Activated T-cell treated with anti-CD3 and anti-CD28 coated beads for 24 hours (primary cell): ENCODE results near the gene VPS13D.

Experiments used
- DNase-seq: peaks from one replicate; pipeline ENCODE4 v3.0.0-alpha.2; 2020; ENCODE audit warnings: low read depth

The VPS13D gene

DNA sequence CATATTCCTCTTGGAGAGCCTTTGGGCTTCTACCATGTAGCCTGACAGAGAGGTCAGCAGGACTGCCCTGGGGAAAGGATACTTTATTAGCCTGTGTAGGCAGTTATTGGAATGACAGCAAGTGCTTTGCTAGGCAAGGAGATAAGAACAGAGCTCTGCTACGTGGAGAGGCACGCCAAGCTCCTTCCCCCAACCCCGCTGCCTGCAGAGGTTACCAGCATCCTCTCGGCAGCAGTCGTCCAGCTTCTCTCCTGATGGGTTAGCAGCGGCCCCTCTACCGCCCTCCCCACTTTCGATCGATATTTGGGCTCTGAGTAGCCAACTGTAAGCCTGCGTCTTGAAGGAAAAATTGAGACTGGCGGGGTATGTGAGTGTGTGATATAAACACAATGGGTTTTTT lies 265.9 kb downstream of the VPS13D start:
- DNase-seq: no peak

GRCh38 chr1:12496154-12496961 lies 266.5 kb downstream of the VPS13D start:
- DNase-seq: no peak

DNA sequence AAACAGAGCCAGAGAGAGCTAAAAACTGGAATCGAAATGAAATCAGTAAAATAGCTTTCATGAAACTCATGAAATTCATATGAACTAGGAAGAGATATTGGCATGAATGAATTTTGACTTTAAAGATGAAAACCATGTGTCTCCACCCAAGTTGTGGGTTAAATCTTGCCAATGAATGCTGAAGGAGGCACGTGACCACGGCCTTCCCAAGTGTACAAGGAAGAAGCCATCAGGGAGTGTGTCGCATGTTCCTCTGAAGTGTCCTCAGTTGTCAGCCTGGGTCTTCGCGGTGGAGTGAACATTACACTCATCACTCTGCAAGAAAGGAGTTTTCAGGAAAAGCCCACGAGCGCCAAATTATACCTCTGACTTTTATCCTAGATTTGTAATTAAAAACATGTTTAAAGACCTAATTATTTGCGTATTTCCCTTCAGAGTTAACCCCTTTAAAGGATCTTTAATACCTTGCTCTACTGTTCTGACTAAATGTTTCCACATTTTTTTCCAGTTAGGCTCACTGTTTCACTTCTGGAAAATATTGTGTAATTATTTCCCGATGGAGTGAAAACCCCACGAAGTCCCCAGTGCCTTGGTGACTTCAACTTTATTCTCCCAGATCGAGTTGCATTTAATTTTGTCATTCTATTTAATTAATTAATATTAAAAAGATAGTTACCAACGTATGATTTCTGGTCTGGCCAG lies 269.9 kb downstream of the VPS13D start:
- DNase-seq: no peak

GRCh38 chr1:12501661-12502060 lies 271.8 kb downstream of the VPS13D start:
- DNase-seq: no peak

DNA sequence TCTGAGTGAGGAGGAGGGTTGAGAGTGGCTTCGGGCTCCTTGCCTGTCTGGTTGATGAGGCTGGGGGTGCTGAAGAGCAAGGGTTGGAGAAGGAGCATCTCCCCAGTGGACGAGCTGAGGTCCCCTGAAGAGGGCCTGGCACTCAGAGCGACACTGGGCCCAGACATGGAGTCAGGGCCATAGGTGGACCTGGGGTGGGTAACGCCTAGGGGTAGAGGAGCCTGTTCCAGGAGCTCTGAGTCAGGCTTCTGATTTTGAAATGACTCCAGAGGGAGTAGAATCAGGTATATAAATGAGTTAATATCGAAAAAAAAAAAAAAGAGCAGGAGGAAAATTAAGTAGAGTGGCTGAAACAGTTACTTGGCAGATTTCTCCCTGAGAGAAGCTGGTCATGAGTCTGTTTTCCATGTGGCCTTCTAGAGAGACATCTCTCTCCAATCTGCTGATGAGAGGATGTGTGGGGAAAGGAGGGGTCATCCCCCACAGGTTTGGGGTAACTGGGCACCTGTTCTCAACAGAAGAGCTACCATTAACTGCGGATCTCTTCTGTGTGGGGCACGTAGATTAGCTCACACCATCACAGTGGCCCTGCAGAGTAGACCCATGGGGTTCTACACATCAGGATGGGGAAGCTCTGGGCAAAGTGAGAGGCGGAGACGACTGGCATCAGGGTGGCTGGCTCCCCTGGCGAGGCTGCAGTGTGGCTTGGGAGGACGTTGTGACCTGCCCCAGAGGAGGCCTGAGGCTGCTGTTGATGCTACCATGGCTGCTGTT lies 272.7 kb downstream of the VPS13D start:
- DNase-seq: no peak

- DNase-seq: no peak
These were observed 273.9 kb downstream of the VPS13D start for GRCh38 chr1:12503709-12504108.

DNA sequence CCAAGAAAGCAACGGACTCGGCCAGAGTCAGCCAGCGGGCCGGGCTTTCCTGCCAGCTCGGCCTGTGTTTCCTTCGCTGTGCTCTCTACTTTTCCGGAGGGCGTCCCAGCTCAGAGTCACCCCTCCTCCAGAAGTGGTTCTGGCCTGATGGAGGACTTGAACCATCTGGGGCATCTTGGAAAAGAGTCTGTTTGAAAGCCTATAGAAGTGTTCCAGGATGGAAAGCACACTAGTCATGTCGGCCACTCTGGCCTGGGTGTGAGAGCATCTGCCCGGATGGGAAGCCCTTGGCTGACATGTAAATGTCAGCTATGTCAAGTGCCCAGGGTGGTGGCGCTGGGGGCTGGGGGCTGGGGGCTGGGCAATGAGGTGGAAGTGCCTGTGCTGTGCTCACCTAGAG lies 274.8 kb downstream of the VPS13D start:
- no peak for DNase-seq

GRCh38 chr1:12505231-12505630 lies 275.4 kb downstream of the VPS13D start:
- no peak for DNase-seq

DNA sequence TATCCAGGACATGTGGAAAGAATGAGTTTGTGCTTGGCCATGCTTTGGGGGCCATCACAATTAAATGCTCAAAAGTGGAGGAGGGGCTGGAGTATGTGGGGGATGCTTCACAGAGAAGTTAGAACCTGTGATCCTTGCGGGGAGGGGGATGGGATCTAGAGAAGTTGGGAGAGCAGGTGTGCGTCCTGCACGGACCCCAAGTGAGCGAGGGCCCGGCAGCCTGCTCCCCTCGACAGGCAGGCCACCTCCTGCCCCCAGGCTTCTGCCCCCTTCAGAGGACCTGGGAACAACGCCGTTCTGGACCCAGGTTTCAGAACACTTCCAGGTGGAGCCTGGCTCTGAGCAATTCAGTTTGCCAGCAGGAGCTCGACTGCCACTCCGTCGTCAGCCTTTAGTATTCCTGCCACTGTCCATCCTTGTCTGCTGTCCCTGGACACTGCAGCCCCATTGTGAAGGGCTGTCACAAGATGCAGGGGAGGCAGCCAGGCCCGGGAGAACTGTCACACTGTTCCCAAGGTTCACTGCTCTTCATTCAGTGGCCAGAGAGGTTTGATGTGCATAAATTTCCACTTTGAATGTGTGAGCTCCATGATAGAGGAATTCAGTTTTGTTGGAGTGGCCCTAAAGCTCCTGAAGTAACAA lies 275.9 kb downstream of the VPS13D start:
- DNase-seq: no peak

GRCh38 chr1:12506281-12507280 lies 276.8 kb downstream of the VPS13D start:
- DNase-seq: no peak

- no peak for DNase-seq
These were observed 277.8 kb downstream of the VPS13D start for GRCh38 chr1:12507631-12508030.

GRCh38 chr1:12508849-12509248 lies 279.0 kb downstream of the VPS13D start:
- DNase-seq: no peak

DNA sequence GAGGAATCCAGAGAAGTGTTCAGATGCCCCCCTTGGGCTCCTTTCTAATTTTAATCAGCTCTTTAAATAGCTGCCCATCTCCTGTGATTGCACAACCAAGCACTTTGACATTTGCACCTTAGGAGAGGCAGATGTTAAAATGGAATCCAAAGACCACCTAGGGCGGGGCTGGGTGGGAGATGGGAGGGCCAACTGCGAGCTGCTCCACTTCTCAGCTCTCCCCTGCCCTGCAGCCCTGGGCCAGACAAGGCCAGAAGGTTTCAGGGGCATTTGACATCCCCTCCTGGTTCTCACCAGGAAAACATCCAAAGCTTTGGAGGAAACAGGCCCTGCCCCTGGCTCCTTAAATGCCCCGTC lies 281.3 kb downstream of the VPS13D start:
- DNase-seq: no peak

DNA sequence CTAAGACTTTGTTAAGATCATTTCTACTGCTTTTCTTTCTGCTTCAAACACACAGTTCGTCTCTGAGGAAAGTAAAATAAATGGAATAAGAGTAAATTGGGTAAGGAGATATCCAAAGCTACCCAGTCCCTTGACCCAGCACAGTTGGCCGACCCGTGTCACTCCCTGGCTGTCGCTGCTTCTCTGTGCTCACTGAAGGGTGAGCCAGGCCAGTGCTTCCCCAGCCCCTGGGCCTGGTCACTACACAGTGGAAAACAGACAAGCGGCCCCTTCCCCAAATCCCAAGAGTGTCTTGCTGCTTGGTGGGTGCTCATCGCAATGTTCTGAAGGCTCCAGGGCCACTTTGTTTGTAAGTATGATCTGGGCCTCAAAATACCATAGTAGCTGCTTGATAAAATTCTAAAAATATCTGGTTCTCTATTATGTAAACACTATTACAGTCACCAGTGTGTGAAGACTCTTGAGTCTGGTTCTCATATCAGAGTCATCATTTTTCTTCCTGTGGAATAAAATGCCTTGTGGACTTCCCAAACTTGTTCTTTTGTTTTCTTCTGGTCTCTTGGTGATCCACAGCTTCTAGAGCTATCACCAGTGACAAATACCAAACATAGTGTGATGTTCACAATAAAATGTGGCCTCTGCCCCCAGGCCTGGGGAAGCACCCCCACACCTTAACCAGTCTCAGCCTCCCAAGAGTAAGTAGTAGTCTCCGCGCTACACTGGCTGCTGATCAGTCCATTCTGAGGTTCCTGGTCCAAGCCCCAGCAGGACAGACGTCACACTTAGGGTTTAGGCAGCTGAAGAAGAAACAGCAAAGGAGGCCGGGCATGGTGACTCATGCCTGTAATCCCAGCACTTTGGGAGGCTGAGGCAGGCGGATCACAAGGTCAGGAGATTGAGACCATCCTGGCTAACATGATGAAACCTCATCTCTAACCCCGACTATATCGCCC lies 282.0 kb downstream of the VPS13D start:
- DNase-seq: no peak

DNA sequence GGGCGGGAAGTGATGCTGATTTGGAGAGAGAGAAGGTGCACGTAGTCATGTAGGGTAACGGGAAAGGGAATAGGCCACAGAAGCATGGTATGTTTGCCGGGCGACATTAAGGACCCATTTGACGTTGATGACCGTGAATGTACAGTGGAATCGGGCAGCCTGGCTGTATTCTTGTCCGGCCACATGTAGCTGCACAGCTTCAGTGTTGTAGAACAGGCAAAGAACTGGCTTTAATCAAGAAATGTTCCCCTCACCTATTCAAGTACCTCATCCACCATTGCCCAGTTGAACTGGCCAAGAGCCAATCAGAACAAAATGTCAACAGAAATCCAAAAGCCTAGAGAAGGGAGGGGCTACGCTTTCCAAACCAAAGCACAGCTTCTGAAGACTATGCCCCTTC lies 283.4 kb downstream of the VPS13D start:
- no peak for DNase-seq

GRCh38 chr1:12514590-12514989 lies 284.8 kb downstream of the VPS13D start:
- DNase-seq: no peak

GRCh38 chr1:12515234-12515633 lies 285.4 kb downstream of the VPS13D start:
- no peak for DNase-seq

DNA sequence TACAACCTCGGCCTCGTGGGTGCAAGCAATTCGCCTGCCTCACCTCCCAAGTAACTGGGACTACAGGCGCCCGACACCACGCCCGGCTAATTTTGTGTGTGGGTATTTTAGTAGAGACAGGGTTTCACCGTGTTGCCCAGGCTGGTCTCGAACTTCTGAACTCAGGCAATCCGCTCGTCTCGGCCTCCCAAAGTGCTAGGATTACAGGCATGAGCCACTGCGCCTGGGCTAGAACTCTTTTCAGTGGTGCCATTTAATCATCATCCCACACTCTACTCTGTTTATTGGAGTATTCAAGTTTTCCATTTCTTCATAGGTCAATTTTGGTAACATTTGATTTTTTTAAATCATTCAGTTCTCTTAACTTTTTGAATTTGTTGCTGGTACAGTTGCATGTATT lies 286.9 kb downstream of the VPS13D start:
- no peak for DNase-seq

DNA sequence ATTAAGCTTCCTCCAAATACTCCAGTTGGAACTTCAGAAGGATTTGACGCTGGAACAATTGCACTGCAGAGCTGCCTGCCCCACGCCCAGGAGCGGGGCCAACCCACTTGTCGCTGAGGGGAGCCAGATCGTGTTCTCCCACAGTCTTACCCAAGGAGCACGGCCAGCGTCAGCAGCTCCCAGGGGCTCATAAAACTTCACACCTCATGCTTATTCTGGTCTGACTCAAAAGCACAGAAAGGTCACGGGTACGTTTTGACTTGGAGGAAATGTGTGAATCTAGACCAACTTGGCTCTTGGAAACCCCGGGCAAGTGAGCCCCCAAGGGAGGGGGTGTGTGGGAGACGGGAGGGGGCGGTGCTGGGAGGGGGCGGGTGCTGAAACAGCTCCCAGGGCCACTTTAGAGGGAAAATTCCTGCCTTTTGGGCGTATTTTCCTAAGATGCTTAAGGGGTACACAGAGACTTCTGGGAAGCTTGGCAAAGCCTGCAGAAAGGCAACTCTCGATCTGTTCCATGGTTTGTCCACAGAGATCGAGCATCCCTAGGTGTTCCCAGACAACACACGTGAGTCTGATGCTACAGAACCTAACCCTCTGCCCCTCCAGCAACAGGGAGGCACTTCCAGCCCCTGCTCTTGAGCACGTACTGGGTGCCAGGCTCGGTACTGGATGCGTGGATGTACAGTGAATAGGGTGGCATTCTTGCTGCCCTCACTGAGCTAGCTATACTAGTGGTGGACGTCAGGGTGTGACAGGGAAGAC lies 289.3 kb downstream of the VPS13D start:
- peak; percentile 46 for DNase-seq
